B cell (primary cell): ENCODE results near the gene TMA7.

Source experiments
- EZH2 ChIP-seq: IDR thresholded peaks from 2 replicates; pipeline ENCODE4 v1.6.1; 2012; ENCODE audit warnings: borderline replicate concordance, low read depth, mild to moderate bottlenecking, moderate library complexity, low read length; ENCODE audit not compliant: insufficient read depth, poor library complexity, severe bottlenecking
- TF ChIP-seq, protein P1 (sequence below): fragments of 200-600 bp; IDR thresholded peaks from one replicate; pipeline ENCODE4 v1.8.0; 2022; ENCODE audit warnings: antibody characterized with exemption, mild to moderate bottlenecking

DNA sequence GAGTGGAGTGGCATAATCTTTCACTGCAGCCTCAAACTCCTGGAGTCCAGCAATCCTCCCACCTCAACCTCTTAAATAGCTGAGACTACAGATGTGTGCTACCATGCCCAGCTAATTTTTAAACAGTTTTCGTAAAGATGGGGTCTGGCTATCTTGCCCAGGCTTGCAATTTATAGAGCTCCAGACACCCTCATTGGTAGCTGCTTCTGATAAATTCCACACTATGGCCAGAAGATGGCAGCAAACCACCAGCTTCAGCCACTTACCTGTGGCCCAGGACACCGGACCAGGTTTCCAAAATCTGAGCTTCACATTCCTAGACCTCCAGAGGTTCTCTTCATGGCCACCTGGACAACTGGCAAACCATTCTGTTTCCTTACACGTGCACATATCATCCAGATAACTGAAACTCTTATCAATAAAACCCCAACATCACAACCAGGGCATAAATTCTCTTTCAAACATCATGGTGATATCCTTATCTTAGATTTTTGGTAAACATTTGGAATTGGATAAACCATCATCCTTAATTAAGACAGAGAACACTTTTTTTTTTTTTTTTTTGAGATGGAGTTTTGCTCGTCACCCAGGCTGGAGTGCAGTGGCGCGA, 39.1 kb upstream of the TMA7 start:
- TF ChIP-seq, protein P1, sequence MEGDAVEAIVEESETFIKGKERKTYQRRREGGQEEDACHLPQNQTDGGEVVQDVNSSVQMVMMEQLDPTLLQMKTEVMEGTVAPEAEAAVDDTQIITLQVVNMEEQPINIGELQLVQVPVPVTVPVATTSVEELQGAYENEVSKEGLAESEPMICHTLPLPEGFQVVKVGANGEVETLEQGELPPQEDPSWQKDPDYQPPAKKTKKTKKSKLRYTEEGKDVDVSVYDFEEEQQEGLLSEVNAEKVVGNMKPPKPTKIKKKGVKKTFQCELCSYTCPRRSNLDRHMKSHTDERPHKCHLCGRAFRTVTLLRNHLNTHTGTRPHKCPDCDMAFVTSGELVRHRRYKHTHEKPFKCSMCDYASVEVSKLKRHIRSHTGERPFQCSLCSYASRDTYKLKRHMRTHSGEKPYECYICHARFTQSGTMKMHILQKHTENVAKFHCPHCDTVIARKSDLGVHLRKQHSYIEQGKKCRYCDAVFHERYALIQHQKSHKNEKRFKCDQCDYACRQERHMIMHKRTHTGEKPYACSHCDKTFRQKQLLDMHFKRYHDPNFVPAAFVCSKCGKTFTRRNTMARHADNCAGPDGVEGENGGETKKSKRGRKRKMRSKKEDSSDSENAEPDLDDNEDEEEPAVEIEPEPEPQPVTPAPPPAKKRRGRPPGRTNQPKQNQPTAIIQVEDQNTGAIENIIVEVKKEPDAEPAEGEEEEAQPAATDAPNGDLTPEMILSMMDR, result peak; percentile 93
- TF ChIP-seq EZH2, result no peak
